ENCODE results near the gene AP2M1.

- TF ChIP-seq CHD4 (IDR thresholded peaks at IDR 0.05; ENCODE audit: borderline replicate concordance) (no peak), SMC3 (IDR thresholded peaks at IDR 0.05) (no peak), POLR2A (IDR thresholded peaks at IDR 0.05; ENCODE audit: low read length) (no peak), EP300 (IDR thresholded peaks at IDR 0.05) (no peak), TFCP2L1 (CRISPR knock-in tag; IDR thresholded peaks at IDR 0.05) (no peak), REST (IDR thresholded peaks at IDR 0.05) (no peak), MAX (IDR thresholded peaks at IDR 0.05) (no peak)
- TF ChIP-seq, protein P1, sequence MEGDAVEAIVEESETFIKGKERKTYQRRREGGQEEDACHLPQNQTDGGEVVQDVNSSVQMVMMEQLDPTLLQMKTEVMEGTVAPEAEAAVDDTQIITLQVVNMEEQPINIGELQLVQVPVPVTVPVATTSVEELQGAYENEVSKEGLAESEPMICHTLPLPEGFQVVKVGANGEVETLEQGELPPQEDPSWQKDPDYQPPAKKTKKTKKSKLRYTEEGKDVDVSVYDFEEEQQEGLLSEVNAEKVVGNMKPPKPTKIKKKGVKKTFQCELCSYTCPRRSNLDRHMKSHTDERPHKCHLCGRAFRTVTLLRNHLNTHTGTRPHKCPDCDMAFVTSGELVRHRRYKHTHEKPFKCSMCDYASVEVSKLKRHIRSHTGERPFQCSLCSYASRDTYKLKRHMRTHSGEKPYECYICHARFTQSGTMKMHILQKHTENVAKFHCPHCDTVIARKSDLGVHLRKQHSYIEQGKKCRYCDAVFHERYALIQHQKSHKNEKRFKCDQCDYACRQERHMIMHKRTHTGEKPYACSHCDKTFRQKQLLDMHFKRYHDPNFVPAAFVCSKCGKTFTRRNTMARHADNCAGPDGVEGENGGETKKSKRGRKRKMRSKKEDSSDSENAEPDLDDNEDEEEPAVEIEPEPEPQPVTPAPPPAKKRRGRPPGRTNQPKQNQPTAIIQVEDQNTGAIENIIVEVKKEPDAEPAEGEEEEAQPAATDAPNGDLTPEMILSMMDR (IDR thresholded peaks at IDR 0.05), result no peak
These were observed 6.9 kb downstream of the AP2M1 start for GRCh38 chr3:184181596-184181995.
